NCI-H1417 (cell line): ENCODE data around the gene MXD3.

Source experiments
- DNase-seq, 3 experiments: peaks; one replicate each; lab custom pipeline; 2025; lab: John Stamatoyannopoulos, UW

Gene MXD3

DNA sequence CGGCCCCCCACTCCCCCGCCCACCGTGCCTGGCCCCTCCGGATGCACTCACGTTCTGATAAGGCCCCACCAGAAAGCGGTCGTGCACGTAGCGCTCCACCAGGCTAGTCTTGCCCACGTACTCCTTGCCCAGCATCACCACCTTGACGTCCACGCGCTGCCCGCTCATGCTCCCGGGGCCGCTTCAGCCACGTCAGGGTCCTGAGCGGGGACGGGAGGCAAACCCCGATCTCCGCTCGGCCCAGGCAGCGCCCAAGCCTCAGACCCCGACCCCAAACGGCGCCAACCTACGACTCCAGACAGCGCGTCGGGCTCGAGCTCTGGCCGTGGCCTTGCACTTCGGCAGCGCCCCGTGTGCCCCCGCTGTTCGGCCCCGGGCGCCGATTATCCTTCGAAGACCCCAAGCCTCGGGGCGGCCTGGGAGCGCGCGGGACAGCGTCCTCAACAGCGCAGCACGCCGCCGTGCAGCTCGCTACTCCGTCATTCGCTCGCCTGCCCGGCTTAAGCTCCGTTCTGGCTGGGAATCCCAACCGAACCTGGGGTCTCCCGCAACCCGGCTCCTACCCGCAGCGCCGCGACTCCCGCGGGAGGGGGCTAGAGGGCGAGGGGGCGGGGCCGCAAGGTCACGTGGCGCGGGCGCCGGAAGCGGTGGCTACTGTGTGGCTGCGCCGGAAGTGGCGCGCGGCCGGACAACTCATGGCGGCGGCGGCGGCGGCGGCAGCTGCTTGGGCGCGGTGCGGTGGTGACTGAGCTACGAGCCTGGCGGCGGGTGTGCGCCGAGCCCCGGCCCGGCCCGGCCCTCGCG, 8.4 kb downstream of the MXD3 start, which contains the start of the genes PRELID1 and RAB24:
PRELID1 (plus strand) TSS at position 679 of the 804 bp plus-strand sequence. CDS start 187 bp downstream, outside the sequence.
RAB24 (minus strand) TSS at position 599 of the 804 bp plus-strand sequence; CDS start at position 168, 431 bp downstream.
- DNase-seq: peak; percentile 77 to 87 (median 82)

DNA sequence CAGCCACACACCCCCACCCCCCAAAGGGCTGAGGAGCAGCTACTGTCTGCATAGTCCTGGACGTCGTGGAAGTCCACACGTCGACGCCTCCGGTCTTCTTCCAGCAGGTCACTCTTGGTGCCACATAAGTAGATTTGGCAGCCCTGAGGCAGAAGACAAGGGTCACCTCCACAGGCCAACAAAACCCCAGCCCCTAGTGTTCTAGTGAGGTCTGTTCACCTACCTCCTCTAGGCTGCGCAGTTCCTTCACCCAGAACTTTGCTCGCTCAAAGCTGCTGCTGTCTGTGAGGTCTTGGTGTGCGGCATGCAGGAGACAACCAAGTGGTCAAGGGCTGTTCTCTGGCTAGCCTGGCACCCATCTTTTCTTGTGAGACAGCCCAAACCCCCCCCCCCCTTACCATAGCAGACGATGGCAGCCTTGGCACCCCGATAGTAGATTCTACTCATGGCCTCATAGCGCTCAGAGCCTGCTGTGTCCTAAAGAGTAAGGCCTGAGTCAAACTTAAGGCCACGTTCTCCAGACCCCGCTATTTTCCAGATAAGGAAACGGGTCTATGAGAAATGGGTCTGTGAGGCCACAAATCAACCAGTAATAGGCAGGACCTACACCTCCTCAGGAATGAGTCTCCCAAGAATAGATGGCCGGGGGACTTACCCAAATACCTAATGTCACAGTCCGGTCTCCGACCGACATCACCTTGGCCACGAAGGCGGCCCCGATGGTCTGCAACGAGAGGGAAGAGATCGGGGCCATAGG, 9.2 kb downstream of the MXD3 start:
- no peak for DNase-seq

DNA sequence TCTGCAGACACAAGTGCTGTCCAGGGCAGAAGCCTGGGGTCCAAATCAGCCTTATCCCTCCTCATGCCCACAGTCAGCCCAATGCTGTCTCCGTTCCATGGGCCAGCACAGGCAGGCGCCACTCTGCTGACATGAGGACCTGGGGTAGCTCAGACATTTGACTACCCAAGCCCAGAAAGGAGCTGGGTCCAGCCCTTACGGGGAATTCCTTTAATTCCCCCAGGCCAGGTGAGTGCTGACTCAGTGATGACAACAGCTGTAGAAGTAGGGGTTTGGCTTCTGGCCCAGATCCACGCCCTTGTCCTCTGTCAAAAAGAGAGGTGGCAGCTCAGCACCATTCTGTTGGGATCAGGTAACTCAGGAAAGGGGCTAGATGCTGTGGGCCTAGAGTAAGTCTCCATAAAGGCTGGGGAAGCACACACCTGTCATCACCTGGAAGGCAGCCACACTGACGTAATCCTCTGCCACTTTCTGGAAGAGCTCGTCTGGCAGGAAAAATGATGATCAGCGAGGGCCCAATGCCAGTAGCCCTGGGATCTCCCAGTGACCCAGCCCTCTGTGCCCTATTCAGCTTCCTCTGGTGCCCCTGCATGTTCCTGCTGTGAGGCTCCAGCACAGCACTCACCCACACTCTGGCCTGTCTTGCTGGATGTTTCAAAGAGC, 10.1 kb downstream of the MXD3 start:
- peak in 2 of 3 experiments; percentile 31 to 35 for DNase-seq

DNA sequence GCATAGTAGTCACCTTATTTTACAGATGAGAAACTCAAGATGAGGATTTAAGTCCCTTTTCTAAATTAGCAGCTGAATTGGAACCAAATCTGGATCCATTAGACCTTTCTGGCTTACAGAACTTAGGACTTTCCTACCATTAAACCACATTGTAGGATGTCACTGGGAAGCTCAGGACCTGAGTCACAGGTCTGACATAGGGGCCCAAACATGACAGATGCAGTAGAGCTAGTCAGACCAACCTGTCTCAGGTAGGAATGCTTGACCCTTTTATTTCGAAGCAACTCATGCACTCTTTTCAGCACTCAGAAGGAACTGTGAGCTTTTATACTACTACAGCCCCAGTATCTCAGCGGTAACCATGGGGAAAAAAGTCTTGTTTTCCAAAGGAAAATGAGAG, 10.7 kb downstream of the MXD3 start:
- DNase-seq: no peak

DNA sequence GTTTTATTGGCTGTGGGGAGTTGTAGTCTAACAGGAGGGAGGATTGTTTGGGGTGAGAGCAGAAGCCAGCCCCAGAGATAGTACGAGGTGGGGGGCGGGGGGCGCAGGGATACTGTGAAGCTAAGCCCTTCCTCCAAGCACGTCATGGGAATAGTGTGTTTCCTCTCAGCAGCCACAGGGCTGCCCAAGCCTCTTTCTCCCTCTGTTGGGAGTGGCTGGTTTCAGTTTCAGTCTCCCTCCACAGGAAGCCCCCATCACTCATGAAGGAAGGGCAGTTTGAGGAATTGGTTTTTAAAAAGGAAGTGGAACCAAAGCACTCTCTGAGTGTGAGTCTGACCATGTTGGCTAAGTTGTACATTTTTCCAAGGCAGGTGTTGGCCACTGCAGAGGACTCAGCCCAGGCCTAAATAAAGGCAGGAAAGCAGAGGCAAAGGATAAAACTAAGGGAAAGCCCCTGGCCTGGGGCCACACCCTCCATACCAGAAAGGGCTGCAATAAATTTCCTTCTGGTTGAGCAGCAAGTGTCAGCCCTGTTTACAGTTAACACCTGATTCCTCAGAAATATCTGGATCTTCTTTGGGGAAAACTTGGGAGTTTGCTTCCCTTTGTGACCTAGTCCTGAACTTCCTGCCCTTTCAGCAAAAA, 11.3 kb downstream of the MXD3 start:
- no peak for DNase-seq

DNA sequence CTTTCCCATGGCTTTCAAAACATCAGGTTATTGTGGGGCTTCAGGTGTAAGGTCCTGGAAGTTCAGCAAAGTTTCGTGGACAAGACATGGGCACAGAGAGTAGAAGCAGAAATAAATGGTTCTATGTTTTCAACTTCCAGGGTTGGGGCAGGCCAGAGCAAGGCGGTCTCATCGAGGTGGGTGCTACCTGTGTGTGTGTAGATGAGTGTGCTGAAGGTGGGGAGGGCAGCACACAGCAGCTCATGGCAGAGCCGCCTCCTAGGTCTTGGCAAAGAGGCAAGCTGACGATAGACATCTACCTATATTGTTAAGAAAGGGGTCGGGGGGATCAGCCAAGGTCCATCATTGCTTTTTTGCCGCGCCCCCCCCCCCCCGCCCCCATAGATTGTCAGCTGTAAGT, 12.0 kb downstream of the MXD3 start:
- no peak for DNase-seq

DNA sequence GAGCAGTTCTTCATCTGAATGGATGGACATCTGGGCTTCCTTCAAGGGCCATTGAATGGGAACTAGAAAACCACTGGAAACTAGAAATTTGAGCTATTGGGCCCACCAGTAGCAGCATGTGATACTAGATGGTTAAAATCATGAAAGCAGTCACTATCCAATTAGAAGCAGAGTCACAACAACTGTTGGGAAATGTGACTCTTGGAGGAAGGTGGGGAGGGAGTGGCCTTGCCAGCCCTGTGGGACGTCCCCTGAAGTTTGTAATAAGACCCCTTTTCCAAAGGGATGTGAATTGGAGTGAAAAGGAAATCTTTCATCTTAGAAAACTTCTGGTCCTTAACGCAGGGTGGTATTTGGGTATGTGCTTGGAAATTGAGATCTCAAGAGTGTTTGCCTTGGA, 13.8 kb downstream of the MXD3 start:
- DNase-seq: no peak

DNA sequence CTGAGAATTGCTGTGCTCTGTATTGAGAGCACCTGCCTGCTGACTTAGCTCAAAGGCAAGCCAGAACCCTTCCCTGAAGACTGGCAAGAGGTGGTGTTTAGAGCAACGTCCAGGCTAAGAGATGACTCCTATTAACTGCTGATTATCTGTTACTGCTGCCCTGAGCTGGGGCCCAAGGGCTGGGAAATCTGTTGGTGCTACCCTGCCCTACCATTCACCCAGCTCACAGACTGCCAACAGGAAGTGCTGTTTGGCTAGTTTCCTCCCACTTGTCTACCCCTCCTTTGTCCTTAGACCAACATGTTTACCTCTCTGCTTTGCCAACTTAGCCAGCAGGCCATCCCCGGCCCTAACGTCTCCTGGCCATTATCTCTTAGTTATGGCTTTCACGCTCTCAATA, 15.1 kb downstream of the MXD3 start:
- no peak for DNase-seq

DNA sequence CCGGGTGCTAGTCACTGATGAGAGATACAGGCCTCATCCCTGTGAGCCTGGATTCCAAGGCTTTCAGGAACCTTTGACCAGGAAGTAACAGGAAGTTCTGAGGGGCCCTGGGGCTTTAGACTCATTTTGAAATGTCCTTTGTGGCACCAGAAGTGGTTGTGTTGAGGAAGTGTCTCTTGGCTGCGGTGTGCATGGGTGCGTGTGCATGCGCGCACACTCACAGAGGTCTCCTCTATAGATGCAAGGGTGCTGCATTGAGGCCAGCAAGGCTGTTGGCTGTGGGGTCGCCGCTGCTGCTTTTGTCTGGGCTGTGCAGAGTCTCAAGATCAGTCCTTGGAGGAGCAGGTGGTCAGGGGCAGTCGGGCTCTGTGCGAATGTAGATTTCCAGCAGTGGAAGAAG, 15.8 kb downstream of the MXD3 start:
- no peak for DNase-seq

DNA sequence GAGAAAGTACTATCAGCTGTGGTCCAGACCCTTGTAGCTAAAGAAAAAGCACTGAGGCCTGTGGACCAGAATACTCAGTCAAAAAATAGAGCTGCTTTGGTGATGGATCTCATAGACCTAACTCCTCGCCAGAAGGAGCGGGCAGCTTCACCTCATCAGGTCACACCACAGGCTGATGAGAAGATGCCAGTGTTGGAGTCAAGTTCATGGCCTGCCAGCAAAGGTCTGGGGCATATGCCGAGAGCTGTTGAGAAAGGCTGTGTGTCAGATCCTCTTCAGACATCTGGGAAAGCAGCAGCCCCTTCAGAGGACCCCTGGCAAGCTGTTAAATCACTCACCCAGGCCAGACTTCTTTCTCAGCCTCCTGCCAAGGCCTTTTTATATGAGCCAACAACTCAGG, 17.1 kb downstream of the MXD3 start:
- no peak for DNase-seq

DNA sequence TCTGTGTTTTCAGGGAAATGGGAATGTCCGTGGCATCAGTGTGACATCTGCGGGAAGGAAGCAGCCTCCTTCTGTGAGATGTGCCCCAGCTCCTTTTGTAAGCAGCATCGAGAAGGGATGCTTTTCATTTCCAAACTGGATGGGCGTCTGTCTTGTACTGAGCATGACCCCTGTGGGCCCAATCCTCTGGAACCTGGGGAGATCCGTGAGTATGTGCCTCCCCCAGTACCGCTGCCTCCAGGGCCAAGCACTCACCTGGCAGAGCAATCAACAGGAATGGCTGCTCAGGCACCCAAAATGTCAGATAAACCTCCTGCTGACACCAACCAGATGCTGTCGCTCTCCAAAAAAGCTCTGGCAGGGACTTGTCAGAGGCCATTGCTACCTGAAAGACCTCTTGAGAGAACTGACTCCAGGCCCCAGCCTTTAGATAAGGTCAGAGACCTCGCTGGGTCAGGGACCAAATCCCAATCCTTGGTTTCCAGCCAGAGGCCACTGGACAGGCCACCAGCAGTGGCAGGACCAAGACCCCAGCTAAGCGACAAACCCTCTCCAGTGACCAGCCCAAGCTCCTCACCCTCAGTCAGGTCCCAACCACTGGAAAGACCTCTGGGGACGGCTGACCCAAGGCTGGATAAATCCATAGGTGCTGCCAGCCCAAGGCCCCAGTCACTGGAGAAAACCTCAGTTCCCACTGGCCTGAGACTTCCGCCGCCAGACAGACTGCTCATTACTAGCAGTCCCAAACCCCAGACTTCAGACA, 17.7 kb downstream of the MXD3 start:
- no peak for DNase-seq

DNA sequence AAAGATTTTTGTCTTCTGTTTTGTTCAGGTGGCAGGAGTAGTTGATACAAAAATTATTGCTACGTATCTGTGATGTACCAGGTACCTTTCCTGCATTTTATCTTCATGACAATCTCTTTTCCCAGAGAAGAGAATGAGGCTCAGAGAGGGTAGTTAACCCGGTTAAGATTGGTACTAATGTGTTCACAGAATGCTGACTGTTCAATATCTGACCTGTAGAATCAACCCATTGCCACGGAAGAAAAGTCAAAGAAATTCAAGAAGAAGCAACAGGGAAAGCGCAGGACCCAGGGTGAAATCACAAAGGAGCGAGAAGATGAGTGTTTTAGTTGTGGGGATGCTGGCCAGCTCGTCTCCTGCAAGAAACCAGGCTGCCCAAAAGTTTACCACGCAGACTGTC, 20.0 kb downstream of the MXD3 start:
- DNase-seq: no peak

DNA sequence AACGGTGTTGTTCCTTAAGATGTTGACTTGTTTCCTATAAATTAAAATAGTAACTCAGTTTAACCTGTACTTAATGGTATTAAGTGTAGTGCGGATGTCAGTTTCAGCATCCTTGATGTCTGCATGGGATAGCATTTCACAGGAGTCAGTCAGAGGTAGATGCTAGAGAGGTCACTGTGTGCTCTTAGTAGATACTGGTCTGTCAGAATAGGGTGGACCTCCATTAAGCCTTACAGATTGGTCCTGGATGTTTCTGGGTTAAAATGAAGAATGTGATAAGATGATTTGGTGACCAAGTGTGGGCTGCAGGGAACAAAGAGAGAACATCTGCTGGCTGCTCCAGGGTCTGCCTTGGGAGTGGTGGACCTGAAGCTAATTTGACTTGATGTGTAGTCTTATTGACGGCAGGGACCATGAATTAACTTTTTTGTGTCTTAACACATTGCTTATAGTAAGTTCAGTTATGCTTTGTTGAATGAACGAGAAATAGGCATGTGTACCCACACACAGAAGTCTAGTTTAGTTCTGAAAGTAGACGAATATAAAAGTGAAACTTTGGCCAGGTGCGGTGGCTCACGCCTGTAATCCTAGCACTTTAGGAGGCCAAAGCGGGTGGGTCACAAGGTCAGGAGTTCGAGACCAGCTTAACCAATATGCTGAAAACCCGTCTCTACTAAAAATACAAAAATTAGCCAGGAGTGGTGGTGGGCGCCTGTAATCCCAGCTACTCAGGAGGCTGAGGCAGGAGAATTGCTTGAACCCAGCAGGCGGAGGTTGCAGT, 20.7 kb downstream of the MXD3 start:
- no peak for DNase-seq

DNA sequence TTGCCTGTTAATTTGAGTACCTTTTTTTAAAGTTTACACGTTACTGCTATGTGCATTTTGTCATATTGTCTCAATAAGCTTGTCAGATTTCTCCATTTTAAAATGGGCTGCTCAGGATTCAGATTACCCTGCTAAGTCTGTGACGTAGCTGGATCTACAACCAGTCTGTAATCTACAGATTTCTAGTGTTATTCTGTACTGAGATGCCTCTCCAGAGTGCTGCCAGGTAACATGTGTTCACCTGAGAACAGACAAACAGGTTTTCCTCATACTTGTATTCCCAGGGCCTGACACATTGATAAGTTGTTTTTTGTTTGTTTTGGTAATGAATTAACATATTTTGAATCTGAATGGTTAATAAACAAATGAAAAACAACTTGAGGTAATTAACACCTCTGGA, 23.5 kb downstream of the MXD3 start:
- DNase-seq: no peak

DNA sequence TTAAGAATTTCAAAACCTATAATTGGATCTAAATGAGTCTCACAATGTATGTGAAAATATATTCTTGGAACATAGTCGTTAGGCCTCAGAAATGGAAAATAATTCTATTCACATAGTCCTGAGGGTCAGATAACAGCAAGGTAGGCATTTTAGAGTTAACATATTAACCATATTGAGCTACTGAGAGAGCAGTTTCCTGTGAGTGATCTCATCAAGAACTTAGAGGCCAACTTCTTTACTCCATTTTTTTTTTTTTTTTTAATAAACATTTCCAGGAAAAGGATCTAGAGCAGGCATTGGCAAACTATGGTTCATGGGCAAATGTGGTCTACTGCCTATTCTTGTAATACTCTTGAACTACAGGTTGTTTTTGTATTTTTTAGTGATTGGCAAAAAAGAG, 34.8 kb downstream of the MXD3 start:
- DNase-seq: no peak

DNA sequence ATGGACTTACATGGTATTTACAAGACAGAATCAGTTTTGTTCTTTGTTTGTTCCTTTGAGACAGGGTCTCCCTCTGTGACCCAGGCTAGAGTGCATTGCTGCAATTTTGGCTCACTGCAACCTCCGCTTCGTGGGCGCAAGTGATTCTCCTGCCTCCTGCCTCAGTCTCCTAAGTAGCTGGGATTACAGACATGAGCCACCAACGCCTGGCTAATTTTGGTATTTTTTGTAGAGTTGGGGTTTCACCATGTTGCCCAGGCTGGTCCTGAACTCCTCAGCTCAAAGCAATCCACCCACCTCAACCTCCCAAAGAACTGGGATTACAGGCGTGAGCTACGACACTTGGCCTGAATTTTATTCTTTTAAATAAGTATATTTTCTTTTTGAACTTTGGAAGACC, 35.8 kb downstream of the MXD3 start:
- no peak for DNase-seq

DNA sequence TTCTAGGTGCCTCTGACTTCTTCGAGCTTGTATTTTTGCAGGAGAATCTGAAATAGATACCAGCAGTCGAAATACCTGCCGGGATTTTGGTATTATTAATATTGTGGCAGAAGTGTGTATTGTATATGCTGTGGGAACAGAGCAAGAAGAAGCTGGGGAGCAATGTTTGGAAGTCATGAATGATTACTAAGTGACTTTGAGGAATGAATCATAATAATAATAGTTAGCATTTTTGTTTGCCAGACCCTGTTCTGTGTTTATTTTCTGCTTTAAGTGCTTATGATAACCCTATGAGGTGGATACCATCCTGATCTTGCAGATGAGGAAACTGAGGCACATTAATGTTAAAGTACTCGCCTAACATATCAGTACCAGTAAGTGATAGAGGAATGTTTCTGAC, 40.6 kb downstream of the MXD3 start:
- DNase-seq: no peak

DNA sequence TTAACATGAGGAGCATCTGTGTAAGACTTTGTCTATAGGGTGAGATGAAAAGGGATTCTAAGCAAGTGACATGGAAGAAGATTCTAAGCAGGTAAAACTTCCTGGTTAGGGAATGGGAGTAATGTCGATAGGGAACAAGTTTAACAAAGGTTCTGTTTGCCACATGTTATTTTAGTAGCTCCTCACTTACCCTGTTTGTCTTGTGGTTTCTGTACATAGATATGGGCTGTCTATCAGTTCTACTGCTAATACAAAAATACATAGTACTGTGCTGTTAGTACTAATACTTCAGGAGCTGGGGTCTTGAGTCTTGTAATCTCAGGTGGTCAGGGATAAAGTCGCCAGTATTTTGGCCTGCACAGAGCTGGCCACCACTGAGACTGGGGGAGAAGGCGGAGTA, 41.0 kb downstream of the MXD3 start:
- DNase-seq: no peak

DNA sequence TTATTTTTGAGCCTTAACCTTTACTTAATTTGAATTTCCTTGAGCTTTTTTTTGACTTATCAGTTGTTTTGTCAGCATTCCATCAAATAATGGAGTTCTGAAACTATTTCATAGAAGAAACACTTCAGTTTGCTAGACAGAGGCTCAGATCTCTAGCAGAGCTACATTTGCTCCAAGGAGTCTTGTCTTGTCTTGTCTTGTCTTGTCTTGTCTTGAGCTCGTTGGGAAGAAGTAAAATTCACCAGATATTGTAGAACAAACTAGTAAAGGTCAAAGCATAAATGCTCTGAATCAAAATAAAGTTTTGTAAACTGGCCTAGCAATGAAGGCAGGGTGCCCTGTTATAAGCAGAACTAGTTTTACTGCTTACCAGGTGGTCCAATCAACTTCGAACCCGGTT, 41.7 kb downstream of the MXD3 start:
- no peak for DNase-seq

DNA sequence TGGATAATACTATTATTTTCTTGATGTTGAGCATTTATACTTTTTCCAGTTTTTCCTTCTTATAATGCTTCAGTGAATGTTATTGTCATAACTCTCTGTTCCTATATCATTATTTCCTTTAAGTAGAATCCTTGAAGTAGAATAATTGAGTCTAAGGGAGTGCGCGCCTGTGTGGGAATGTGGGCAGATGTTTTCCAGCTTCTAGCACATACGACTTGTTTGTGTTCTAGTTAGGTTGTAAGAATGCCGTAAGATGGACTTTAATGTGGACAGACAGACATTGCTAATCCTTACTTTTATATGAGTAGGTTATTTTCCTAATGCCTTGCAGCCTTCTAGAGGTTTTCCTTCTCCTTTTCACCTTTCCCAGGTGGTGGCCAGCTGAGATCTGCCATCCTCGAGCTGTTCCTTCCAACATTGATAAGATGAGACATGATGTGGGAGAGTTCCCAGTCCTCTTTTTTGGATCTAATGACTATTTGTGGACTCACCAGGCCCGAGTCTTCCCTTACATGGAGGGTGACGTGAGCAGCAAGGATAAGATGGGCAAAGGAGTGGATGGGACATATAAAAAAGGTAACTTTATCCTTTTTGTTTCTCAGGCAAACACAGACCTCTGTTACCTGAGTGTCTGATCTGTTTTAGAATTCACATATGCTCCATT, 42.3 kb downstream of the MXD3 start:
- DNase-seq: no peak
